GM21786 (cell line): ENCODE results near the gene KCNA10.

Experiments used
- ATAC-seq: cut with Tn5 transposase; IDR thresholded peaks from one replicate; pipeline ENCODE4 v1.9.1; 2021; ENCODE audit not compliant: unreplicated experiment

The KCNA10 gene

DNA sequence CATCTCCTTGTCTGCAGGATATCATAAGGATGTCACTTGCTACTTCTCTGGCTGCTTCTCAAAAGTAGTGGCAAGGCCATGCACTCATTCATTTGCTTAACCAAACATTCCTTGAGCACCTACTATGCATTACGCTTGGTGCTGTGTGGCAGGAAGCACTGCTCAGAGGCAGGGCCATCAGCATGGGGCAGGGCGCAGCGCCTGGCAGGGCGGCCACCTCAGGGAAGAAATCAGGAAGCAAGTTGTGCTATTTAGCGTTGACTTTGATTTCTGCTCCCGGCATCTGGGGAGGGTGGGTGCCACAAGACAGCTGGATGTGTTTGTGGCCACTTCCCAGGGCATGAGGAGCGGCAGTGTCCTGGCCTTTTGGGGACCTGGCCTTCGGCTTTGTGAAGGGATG lies 40.1 kb downstream of the KCNA10 start:
- no peak for ATAC-seq

DNA sequence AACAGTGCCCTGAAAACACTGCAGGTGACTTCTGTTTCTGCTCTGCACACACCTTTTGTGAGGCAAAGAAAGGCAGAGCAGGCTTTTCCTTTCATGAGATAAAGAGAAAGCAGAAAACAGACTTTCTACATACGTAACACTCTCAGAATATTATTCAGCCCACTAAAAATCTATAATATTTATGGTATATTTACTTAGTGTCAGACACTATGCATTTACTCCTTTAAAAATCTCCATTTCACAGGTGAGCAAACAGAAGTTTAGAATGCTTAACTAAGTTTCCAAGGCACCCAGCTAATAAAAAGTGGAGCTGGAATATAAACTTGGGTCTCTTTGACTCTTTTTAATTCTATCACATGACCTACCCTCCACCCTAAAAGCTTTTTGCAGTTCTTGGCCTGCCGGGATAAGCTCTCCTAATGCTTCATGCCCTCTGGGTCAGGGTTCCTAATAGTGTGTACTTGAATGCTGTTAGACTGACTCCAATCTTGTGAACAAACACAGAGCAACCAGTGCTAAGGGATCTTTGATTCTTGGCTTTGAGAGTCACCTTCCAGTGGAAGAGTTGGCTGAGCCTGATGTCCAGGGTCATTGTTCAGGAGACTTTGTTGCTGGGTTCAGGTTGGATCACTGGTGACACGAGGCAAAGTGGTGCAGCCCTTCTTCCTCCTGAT lies 40.9 kb downstream of the KCNA10 start:
- ATAC-seq: no peak

DNA sequence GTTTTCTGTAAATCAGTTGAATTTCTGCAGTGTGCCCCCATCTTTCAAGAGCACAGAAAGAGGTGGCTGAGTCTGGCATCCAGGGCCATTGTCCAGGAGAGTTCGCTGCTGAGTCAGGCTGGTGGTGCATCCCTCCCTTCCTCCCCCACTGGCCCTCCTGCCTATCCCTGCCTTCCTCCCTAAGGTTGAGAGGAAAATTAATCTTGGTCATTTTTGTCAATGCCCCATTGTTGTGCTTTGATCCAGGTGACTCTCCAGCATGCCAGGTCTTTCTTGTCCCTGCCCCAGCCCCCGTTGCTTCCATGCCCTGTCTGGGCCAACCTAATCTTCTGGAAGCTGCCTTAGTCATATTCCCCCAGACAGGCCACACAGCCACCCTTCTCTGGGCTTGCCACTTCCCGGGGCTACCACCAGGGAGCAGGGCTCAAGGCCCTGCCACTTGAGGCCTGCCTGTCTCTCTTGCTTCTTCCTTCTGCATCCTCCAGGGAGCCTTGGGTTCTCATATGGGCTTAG lies 41.5 kb downstream of the KCNA10 start:
- no peak for ATAC-seq

DNA sequence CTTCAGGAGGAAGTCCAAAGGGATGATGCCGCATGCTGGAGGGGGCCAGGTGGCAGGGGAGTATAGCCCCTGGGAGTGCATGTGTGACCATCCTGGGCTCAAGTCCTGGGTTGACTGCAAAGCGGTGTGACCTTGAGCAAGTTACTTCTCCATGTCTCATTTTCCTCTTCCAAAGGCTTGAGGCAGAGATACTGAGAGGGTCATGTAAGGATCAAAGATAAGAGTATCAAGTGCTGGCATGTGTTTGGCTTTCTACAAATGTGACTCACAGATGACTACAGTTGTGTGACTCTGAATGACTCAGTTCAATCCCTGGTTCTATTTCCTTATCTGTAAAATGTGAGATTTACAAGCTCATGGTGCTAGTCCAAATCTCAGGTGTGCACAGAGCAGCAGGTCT lies 41.9 kb downstream of the KCNA10 start:
- ATAC-seq: no peak

DNA sequence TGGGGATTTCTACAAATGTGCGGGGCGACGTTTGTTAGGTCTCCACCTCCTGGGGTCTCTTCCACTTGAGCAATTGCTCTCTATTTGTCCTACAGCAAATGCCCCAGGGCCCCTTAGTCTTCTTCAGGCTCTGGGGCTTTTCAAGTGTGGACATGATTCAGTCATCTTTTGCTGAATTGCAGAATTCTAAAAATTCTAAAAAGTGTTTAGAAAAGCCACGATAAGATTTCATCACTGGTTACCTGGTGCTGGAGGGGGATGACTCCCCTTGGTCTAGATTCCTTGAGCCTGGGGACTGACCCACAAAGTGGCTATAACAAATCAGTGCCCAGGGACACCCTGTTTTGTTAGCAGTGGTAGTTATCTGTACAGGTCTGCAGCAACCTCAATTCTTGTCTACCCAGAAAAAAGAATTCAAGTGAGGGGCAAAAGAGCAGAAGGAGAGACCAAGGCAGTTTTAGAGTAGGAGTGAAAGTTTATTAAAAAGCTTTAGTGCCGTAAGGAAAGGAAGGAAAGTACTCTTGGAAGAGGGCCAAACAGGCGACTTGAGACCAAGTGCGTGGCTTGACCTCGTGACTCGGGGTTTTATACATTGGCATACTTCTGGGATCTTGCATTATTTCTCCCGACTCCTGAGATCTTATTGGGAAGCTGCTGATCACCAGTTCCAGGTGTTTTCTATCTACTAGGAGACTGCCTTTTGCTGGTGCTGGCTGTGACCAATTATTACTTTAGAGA lies 42.8 kb downstream of the KCNA10 start:
- no peak for ATAC-seq

DNA sequence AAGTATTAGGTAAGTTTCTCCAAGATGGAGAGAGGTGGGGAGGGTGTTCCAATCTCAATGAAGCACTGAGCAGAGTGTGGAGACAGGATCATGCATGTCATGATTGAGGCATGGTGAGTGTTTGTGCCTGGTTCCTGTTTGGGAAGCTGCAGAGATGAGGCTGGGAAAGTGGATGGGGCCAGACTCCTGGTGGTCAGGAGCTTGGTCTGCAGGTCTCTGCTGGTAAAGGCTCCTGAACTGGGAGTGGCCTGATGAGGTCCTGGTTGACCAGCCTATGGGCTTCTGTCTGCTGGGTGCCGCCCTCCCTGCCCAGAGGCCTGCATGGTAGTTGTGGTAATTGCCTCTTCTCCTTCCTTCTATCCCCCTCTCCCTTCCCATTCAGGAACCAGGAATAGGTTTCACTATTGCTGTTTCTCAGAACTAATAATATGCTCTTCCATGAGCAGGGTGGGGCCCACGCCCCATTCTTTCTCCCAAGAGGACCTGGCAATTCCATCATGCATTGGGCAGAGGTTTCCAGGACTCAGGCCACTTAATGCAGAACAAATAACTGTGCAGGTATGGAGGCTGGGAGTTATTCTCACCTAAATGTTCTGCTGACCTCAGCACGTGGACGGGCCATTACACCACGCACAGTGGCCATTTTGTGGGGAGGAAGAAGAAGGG lies 43.5 kb downstream of the KCNA10 start:
- ATAC-seq: no peak

DNA sequence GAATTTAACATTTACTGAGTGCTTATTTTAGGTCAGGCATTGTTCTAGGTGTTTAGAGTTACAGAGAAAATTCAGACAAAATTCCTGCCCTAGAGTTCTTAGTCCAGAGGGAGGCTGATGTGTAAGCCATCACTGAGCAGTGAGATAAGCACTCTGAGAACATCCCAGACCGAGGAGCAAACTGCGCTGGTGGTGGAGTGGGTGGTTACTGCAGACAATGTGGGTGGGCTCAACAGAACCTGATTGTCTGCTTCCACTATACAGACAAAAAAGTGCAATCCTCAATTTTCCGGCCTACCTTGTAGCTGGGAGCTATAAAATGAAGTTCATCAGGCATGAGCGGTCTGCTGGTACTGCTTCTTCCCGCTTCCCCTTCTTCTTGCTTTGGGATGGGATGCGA lies 44.5 kb downstream of the KCNA10 start:
- ATAC-seq: no peak

DNA sequence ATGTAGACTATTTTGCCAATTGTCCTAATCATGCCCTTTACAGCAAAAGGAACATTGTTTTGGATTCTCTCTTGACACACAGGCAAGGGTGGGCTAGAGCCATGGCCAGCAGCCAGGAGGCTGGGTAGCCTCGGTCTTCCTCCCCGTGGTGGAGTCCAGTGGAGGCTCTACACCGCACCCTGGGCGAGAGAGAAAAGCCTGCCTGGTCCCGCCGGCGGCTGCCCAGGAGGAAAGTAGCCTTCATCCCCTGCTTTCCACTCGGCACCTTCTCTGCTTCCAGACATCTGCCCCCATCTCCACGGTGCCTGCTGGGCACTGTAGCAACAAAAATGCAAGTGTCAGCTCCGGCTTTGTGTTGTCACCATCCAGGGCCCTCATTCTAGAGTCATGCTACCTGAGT lies 46.4 kb downstream of the KCNA10 start:
- no peak for ATAC-seq

DNA sequence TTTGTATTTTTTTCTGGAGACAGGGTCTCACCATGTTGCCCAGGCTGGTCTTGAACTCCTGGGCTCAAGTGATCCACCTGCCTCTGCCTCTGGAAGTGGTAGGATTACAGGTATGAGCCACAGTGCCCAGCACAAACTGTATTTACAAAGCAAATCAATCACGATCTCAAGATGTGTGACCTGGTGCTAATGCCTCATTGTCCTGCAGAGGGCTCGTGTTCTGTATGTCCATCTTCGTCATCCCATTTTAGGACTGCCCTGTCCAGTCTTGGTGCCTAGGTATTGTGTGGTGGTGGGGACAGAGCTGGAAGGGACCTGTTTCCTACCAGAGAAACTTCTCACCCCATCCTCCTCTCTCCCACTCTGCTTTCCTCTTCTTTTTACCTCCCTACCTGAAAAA lies 47.8 kb downstream of the KCNA10 start:
- no peak for ATAC-seq
